ENCODE results near the gene OR4F6. TPM values are rescaled to one million over a fixed set of nuclear protein-coding genes. Genes with fewer than 3 reads are reported as not detected.

OR4F6 gene
- total and polyA plus RNA-seq, 2 experiments from 2014 or later, result not detected

- Histone ChIP-seq H3K9me3 (ENCODE audit: low read depth) (no peaks in the 10 kb centered on the region), H3K4me3 (no peak within 1 kb of the TSS), H3K27me3 (peaks cover 2% of the 10 kb centered on the region), H3K27ac (no peak within 1 kb of the TSS), H3K36me3 (no peaks in the 10 kb centered on the region), H3K4me1 (ENCODE audit: low read depth) (no peaks in the 10 kb centered on the region)
- TF ChIP-seq CTCF (IDR thresholded peaks at IDR 0.05; ENCODE audit: low read depth, low read length), result no peak
- DNase-seq (ENCODE audit: low read depth in 1 of 2, low spot score in 1 of 2), result no peak
These were observed 8.6 kb downstream of the OR4F6 start, which contains the start of gene OR4F15 for GRCh38 chr15:101811902-101812301. OR4F15 (plus strand) TSS chr15:101812202; CDS start chr15:101818187, 5,985 bp downstream.

DNA sequence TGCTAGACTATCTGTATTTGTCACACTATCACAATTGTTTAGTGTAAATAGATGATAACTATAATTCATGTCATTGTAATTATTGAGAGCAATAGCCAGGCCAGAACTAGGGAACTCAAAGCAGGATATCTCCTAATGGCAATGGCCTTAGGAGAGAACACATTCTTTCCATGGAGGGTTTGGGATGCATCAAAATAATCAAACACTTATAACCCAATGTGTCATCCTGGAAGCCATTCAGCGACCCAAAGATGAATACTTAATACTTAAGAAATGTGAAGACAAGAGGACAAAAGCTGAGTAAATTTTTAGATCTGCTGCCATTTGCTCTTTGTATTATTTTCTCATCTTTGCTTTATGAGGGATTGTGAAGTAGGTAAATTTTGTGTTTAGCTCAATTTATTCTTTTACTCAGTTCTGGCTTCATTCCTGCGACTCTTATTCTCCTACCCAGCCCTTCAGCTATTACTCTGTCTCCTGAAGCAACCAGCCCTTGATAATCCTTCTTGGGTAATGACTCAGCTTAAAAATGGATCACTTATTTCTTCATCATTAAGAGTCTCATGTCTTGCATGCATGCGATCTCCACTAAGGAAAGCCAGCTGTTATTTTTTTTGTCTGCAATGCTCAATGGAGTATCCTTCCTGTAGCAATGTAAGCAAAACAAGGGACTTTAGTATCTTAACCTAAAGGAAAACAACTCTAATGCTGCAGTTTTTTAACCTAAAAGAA, 10.7 kb downstream of the OR4F6 start:
- H3K27ac ChIP-seq, result no peak overlapping the region
- no peaks in the 10 kb centered on the region for H3K9me3 ChIP-seq (ENCODE audit: low read depth)
- H3K36me3 ChIP-seq, result no peaks in the 10 kb centered on the region
- peaks cover 2% of the 10 kb centered on the region for H3K27me3 ChIP-seq
- DNase-seq (ENCODE audit: low read depth in 1 of 2, low spot score in 1 of 2), result no peak
- no peak for TF ChIP-seq CTCF (IDR thresholded peaks at IDR 0.05; ENCODE audit: low read depth, low read length)
- no peak overlapping the region for H3K4me3 ChIP-seq
- H3K4me1 ChIP-seq (ENCODE audit: low read depth), result no peaks in the 10 kb centered on the region

DNA sequence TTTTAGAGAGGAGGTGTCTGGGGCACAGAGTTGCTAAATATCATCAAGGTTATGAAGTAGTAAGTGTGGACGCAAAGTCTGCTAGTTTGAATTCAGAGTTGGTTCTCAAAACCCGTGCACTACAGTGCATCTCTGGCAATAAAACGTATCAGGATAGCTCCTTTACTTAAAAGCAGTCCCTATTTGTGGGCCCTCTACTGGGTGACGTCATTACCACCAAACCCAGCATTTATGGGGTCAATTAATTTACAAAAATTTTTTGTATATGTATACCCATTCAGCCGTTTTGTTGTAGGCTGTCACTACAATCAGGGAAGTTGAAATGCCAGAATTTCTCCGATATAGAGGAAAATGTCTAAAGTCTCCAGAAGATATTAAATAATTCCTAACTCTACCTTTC, 17.5 kb downstream of the OR4F6 start:
- no peaks in the 10 kb centered on the region for H3K4me1 ChIP-seq (ENCODE audit: low read depth)
- no peak overlapping the region for H3K27ac ChIP-seq
- H3K36me3 ChIP-seq, result no peaks in the 10 kb centered on the region
- H3K27me3 ChIP-seq, result peaks cover 2% of the 10 kb centered on the region
- H3K9me3 ChIP-seq (ENCODE audit: low read depth), result no peaks in the 10 kb centered on the region
- TF ChIP-seq CTCF (IDR thresholded peaks at IDR 0.05; ENCODE audit: low read depth, low read length), result no peak
- no peak overlapping the region for H3K4me3 ChIP-seq
- DNase-seq (ENCODE audit: low read depth in 1 of 2, low spot score in 1 of 2), result no peak

GRCh38 chr15:101827257-101827656, 23.9 kb downstream of the OR4F6 start:
- H3K9me3 ChIP-seq (ENCODE audit: low read depth), result no peaks in the 10 kb centered on the region
- no peaks in the 10 kb centered on the region for H3K36me3 ChIP-seq
- H3K4me3 ChIP-seq, result no peak overlapping the region
- no peaks in the 10 kb centered on the region for H3K4me1 ChIP-seq (ENCODE audit: low read depth)
- TF ChIP-seq CTCF (IDR thresholded peaks at IDR 0.05; ENCODE audit: low read depth, low read length), result no peak
- H3K27ac ChIP-seq, result no peak overlapping the region
- no peaks in the 10 kb centered on the region for H3K27me3 ChIP-seq
- no peak for DNase-seq (ENCODE audit: low read depth in 1 of 2, low spot score in 1 of 2)

- DNase-seq (ENCODE audit: low read depth in 1 of 2, low spot score in 1 of 2), result no peak
- Histone ChIP-seq H3K4me1 (ENCODE audit: low read depth) (no peaks in the 10 kb centered on the region), H3K4me3 (no peak overlapping the region), H3K27ac (no peak overlapping the region), H3K27me3 (no peaks in the 10 kb centered on the region), H3K36me3 (no peaks in the 10 kb centered on the region), H3K9me3 (ENCODE audit: low read depth) (no peaks in the 10 kb centered on the region)
- no peak for TF ChIP-seq CTCF (IDR thresholded peaks at IDR 0.05; ENCODE audit: low read depth, low read length)
These were observed 25.5 kb downstream of the OR4F6 start for GRCh38 chr15:101828774-101829173.

Measured in cardiac muscle cell (in vitro differentiated cells and primary cell).